CD4-positive, alpha-beta T cell treated with Interleukin-1 beta for 1 hour (primary cell): Measurements from ENCODE around the gene TMPRSS15.

ENCODE experiments used
- DNase-seq, 2 donors: peaks; one replicate each; pipeline ENCODE4 v3.0.0-alpha.2; 2020 to 2022

Gene TMPRSS15

DNA sequence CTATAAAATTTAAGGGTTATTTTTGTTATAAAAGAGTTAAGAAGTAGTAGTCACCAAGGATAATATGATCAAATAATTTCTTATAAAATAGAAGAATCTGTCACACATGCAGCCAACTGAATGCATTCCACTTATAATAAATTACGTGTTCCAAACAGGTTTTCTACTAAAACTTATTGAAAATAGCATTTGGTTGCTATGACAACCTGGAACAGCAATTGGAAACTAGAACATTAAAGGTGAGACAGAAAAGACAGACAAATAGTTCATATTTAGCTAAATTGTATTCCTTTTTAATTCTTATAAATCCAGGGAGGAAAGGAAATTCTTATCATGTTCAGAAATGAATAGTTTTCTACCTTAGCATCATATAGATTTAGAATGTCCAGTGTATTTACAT, 168.0 kb downstream of the TMPRSS15 start:
- no peak for DNase-seq

- DNase-seq = no peak
These were observed 175.4 kb downstream of the TMPRSS15 start for GRCh38 chr21:18228060-18228739.

DNA sequence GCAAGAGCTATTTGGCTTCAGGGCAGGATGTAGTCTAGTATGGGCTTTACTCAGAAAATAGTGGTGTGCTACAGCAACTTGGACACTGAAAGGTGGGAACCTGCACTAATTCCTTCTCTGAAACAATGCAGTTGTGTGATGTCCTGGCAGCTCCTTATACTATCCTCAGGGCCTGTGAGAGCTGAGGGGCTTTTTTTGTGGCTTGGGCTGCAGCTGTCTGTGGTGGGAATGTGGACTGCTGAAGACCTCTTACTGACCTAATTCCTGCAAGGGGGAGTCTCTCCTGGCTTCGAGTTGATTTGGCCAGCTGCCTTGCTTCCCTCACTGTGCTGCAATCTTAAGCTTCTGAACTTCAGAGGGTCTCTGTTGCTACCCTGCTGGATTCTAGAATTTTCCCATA, 181.2 kb downstream of the TMPRSS15 start:
- no peak for DNase-seq

DNA sequence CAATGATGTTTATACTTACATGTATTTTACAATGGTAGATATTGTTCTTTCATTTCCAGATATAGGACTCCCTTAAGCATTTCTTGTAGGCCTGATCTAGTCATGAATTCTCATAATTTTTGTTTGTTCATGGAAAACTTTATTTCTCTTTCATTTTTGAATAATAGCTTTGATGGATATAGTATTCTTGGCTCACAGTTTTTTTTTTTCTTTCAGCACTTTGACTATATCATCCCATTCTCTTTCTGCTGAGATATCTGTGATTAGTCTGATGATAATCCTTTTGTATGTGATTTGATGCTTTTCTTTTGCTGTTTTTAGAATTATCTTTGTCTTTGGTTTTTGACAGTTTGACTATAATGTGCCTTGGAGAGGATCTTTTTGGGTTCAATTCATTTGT, 183.1 kb downstream of the TMPRSS15 start:
- no peak for DNase-seq
